Measurements from ENCODE around the gene C11orf21.
"Not testable (repeated sequence)": the region's sequence is repeated elsewhere in the genome, so short reads cannot be mapped to it uniquely, and the experiment has no call there.

C11orf21 gene

DNA sequence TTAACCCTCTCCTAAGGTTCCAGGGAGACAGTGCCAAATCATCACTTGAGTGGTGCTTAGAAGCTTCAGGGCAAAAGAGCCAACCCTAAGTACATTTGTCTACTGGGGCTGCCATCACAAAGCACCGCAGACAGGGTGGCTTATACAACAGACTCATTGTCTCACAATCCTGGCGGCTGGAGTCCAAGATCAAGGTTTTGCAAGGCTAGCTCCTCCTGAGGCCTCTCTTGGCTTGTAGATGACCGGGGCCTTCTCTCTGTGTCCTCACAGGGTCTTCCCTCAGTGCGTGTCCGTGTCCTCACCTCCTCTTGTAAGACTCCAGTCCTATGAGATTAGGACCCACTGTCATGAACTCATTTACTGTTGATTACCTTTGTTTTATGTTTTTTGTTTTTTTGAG, 41.3 kb upstream of the C11orf21 start:
- H3K27ac ChIP-seq: no peak overlapping the region
- TF ChIP-seq CTCF (conservative IDR thresholded peaks at IDR 0.05): no peak

DNA sequence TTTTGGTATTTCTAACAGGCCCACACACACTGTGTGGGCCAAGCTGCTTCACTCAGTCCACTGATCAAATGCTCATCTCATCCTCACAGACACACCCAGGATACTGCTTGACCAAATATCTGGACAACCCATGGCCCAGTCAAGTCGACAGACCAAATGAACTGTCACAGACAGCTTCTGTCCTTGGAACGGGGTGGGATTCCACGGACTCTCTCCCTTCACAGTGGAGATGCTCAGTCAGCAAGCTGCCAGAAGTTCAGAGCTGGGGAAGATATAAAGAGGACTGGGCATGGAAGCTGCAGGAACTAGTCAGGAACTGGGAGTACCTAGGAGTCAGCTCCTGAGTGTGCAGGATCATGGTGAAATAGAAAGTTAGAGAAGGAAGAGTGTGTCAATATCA, 40.8 kb upstream of the C11orf21 start:
- no peak overlapping the region for H3K27ac ChIP-seq
- TF ChIP-seq CTCF (conservative IDR thresholded peaks at IDR 0.05): no peak

DNA sequence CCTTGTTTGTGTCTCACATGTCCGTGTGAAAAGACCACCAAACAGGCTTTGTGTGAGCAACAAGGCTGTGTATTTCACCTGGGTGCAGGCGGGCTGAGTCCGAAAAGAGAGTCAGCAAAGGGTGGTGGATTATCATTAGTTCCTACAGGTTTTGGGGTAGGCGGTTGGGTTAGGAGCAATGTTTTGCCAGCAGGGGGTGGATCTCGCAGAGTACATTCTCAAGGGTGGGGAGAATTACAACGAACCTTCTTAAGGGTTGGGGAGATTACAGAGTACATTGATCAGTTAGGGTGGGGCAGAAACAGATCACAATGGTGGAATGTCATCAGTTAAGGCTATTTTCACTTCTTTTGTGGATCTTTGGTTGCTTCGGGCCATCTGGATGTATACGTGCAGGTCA, 37.0 kb upstream of the C11orf21 start:
- not testable (repeated sequence) for H3K27ac ChIP-seq

GRCh38 chr11:2335286-2335685, 33.6 kb upstream of the C11orf21 start:
- H3K27ac ChIP-seq: not testable (repeated sequence)

DNA sequence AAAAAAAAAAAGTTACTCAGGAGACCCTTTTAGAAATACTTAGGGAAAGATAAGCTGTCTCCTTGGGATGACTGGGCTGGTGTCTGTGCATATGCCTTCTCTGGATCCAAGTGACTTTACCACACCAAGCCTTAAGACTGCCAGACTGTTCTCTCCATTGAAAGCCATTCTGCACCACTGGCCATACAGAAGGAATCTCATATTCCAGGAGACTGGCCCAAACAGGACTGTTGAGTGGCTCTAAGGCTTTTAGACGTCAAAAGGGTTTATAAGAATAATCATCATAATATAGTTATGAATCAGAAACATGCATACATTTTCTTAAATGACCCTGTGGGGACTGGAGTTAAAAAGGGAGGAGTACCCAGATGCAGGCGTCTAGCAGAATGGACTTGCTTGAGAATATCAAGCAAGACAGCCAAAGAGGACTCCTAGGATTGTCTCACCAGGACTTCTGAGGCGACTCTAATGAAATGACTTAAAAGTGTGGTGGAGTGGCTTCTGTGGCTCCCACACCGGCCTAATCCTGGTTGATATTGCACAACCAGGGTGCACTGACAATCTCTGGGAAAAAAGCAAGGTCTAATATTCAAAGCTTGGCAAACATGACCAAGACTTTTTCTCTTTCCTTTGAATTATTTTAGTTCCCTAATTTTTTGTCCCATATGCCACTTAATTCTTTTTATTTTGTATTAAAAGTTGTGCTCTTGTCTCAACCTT, 31.9 kb upstream of the C11orf21 start:
- not testable (repeated sequence) for H3K27ac ChIP-seq

DNA sequence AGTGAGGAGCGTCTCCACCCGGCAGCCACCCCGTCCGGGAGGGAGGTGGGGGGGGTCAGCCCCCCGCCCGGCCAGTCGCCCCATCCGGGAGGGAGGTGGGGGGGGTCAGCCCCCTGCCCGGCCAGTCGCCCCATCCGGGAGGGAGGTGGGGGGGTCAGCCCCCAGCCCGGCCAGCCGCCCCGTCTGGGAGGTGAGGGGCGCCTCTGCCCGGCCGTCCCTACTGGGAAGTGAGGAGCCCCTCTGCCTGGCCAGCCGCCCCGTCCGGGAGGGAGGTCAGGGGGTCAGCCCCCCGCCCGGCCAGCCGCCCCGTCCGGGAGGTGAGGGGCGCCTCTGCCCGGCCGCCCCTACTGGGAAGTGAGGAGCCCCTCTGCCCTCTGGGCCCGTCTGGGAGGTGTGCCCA, 30.9 kb upstream of the C11orf21 start:
- H3K27ac ChIP-seq: not testable (repeated sequence)

DNA sequence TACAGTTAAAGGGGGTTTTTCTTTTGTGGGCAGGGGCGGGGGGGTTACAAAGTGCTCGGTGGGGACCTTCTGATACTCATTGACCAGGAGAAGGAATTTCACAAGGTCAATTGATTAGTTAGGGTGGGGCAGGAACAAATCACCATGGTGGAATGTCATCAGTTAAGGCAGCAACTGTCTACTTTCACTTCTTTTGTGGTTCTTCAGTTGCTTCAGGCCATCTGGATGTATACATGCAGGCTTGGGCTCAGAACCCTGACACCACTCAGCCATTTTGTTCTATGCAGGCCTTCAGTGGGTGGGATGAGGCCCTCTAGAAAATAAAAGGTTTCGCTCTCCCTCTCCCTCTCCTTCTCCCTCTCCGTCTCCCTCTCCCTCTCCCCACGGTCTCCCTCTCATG, 29.7 kb upstream of the C11orf21 start:
- TF ChIP-seq CTCF (conservative IDR thresholded peaks at IDR 0.05): no peak
- H3K27ac ChIP-seq: no peak overlapping the region

GRCh38 chr11:2330696-2331095, 29.0 kb upstream of the C11orf21 start:
- no peak for TF ChIP-seq CTCF (conservative IDR thresholded peaks at IDR 0.05)
- no peak overlapping the region for H3K27ac ChIP-seq

DNA sequence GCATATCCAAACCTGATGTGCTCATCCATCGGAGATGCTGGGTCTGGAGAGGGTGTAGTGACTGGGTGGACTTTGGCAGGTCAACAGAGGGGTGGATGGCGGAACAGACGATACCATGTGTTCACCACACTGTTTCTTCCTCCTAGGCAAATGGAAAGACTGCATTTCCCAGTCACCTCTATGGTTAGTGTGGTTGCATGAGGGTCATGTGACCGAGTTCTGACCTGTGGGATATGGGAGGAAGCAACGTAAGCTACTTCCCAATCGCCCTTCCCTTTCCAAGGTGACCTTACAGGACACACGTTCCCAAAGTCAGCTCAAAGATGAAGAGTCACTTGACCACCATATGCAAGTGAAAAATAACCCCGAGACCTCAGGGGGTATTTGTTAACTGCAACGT, 27.8 kb upstream of the C11orf21 start:
- no peak for TF ChIP-seq CTCF (conservative IDR thresholded peaks at IDR 0.05)
- no peak overlapping the region for H3K27ac ChIP-seq

- no peak for TF ChIP-seq CTCF (conservative IDR thresholded peaks at IDR 0.05)
- H3K27ac ChIP-seq: no peak overlapping the region
Measured at GRCh38 chr11:2328656-2329354, 27.1 kb upstream of the C11orf21 start.
